Activated CD8-positive, alpha-beta memory T cell treated with anti-CD3 and anti-CD28 coated beads, Interleukin-2, amount 50 U/mL, for 24 hours (primary cell): ENCODE measurements around the gene BCL2L1.

Experiments used
- DNase-seq: peaks from one replicate; pipeline ENCODE4 v3.0.0-alpha.2; 2020; ENCODE audit errors: extremely low read depth

The BCL2L1 gene

GRCh38 chr20:31708736-31709534 lies 13.7 kb downstream of the BCL2L1 start:
- DNase-seq: no peak

GRCh38 chr20:31707994-31708735 lies 14.5 kb downstream of the BCL2L1 start:
- no peak for DNase-seq

GRCh38 chr20:31707258-31707615 lies 15.4 kb downstream of the BCL2L1 start:
- DNase-seq: no peak

- no peak for DNase-seq
Measured at GRCh38 chr20:31706607-31707257, 15.9 kb downstream of the BCL2L1 start.

DNA sequence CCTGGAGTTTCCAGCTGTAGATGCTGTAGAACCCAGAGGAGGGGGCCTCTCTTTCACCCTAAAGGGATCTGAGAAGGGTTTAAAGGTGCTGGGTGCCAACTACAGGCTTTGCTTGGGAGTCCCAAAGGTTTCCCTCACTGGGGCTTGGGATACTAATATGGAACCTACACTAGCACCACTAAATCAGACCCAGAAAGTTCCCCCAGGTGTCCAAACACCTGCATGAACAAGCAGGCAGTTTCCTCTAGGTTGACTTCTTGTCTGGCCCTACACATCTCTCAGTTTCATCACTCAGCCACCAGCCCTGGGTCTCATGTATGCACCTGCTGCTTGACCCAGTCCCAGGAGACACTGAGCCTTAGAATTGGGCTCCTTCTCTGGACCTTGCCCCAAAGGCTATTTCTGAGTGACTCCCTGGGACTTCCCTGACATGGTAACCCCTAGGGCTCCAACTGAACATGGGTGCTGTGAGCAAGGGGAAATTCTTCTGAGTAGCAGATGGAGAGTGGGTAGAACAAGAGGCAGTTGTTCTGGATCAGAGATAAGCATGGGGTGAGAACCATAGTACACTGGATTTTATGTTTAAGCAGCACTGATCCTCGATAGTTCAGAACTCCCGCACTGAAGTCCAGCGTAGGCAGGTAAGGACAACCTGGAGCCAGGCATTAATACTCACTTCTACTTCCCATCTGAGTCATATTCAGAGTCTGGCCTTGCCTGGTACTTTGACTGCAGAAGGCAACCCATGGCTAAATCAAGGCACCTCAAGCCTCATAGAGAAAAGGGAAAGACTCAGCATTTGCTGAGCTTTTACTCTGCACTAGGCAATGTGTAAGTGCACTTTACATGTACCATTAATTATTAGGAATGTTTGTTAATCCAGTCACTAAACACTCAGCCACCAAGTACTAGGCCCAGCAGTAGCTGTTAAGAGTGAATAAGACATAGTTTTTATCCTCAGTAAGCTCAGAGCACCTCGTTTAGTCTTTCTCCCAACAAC lies 16.8 kb downstream of the BCL2L1 start:
- DNase-seq: no peak

GRCh38 chr20:31705191-31705590 lies 17.5 kb downstream of the BCL2L1 start:
- DNase-seq: no peak

- DNase-seq: no peak
Measured at GRCh38 chr20:31704225-31705119, 18.2 kb downstream of the BCL2L1 start.

DNA sequence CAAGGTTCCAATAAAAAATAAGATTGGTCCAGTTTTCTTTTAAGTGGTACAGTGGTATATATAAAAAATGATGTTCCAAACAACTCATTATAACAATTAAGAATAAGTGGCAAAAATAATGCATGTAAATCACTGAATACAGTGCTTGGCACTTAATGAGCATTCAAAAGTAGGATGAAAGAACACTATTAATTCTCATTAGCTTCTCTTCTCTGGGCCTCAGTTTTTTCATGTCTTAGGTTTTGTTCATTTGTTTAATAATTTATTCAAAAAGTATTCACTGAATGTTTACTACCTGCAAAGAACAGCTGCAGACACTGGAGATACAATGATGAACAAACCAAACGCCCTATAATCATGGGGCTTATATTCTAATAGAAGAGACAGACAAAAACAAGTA lies 21.1 kb downstream of the BCL2L1 start:
- DNase-seq: no peak

DNA sequence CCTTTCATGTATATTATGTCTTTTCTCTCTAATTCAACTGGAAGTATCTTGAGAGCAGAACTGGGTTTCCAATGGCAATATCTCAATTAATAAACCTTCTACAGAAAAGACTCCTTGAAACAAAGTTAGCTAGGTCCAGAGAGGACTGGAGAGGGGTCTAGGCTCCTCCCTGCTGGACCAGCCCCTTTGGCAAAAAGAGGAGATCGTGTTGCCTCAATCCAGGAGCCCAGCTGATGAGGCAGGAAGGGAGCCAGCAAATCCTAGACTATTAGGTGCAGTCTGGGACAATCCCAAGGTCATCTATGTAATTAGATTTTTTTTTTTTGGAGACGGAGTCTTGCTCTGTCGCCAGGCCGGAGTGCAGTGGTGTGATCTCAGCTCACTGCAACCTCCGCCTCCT lies 21.9 kb downstream of the BCL2L1 start:
- no peak for DNase-seq

DNA sequence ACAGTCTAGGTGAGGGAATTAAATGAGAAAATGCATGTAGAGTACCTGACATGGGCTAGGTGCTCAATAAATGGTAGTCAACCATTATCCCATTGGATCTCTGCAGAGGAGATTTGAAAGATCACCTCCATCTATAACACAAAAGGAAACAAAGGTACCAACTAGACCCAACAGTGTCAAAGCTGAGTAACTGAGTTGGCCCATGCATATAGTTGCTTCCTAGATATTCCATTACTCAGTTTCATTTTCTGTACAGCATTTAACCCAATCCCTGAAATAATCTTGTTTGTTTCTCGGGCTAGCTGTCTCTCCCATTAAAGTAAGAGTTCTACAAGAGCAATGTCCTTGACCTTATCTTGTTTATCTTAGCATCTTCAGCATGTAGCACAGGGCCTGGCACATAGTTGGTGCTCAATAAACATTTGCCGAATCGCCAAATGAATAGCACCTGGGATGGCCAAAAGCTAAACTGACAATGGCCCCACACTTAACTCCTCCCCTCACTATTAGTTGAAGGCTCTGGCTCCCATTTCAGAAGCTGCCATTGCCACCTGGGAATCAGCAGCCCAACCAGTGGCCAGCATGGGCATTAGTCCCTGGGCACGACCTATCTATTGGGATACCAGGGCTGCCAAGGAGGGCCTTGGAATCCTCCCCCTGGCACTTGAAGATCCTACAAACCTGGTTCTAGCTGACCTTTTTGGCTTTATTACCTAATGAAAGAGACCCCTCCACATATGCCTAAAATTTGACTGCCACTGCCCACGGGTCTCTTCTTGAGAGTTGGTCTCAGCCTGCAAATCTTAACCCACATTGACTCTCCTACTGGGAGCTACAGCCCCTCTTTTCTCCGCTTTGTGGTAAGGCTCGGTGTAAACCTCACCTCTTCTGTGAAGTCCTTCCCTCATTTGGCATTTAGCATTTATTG lies 22.6 kb downstream of the BCL2L1 start:
- DNase-seq: no peak

DNA sequence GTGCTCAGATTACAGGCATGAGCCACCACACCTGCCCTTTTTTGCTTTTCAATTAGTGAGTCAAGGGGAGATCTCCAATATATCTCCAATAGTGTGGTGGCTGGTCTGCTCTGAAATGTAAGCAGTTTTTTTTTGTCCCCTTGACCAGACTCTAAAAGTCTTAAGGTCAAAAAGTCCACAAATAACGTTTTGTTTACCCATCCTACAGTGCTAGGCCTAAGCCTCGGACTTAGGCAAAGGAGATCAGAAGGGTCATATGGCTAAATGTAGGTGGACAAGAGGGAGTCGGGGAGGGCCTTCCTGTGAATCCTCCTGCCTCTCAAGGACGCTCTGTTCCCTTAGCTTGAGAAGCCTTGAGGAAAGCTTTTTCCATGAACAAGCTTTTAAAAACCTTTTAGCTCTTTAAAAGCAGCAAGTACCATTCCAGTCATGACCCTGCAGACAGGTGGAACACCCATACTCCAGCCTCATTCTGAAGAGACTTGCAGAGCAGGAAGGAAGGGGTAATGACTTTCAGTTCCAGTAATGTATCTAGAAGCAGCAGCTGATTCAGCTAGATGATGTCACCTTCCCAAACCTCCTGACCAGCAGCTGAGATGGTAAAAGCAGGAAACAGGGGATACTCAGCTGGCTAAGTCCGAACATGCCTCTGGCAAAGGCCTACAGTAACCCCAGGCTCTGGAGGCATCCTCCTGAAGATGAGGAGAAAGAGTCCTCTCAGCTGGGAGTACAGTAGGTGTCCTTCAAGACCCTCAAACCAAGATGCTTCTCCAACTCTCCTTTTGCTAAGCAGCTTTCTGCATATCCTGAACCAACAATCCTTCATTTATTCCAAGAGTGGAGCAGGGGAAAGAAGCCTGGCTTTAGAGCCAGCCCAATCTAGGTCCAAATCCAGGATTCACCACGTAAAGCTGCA lies 23.6 kb downstream of the BCL2L1 start:
- DNase-seq: no peak

DNA sequence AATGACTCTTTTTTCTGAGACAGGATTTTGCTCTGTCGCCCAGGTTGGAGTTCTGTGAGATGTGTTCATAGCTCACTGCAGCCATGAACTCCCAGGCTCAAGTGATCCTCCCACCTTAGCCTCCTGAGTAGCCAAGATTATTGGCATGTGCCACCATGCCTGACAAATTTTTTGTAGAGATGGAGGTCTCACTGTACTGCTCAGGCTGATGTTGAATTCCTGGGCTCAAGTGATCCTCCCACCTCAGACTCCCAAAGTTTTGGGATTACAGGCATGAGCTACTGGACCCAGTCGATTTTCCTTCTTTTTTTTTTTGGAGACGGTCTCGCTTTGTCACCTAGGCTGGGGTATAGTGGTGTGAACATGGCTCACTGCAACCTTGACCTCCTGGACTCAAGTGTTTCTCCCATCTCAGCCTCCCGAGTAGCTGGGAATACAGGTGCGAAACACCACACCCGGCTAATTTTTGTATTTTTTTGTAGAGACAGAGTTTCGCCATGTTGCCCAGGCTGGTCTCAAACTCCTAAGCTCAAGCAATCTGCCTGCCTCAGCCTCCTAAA lies 24.3 kb downstream of the BCL2L1 start:
- no peak for DNase-seq

DNA sequence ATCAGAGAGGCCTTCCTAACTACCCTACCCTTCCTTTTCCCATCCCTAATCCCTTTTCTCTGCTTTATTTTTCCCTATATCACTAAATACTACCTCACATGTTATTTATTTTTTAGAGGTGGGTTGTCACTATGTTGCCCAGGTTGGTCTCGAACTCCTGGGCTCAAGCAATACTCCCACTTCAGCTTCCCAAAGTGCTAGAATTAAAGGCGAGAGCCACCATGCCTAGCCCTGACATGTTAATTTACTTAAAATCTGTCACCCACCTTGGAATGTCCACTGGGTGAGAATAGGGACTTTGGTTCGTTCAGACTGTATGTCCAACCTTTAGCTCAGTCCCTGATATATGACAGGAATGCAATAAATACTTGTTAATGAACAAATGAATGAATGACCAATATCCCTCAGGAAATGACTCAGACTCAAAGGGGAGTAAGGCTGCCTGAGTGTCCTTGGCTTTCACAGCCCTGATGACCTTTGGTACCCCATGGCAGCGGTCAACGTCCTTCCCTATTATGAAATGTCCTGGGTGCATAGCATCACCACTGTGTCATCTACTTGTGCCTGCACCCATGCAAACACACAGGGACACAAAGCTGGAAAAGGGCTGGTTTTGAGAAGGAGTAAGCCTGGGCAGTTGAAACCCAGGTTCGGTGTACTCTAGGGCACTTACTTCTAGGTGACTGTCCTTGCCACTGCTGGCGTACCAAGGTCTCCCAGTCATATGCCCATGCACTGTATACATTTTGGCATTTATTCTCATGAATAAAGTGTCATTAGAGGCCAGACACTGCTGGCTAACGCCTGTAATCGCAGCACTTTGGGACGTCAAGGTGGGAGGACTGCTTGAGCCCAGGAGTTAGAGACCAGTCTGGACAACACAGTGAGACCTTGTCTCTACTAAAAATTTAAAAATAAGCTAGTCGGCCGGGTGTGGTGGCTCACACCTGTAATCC lies 26.5 kb downstream of the BCL2L1 start:
- DNase-seq: no peak

DNA sequence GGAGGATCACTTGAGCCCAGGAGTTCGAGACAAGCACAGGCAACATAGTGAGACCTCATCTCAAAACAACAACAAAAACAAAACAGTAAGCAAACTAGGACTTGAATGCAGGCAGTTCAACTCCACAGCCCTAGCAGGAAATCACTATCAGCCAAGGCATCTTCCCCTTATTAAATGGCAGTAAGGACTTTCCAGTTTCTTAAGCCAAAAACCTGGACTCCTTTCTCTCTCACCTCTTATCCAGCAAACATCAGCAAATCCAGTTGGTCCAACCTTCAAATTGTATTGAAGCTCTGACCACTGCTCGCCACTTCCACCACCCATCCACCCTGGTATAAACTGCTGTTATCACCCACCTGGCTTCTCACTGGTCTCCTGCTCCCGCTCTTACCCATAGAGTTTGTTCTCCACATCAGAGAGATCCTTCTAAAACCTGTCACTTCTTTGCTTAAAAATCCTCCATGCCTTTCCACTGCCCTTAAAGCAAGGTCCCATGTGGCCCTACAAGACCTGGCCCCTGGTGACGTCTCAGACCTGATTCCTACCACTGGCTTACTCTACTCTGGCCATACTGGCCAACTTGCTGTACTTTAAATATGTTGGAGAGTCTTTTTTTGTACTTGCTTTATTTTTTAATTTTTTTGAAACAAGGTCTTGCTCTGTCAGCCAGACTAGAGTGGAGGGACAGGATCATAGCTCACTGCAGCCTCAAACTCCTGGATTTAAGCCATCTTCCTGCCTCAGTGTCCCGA lies 27.6 kb downstream of the BCL2L1 start:
- DNase-seq: no peak

DNA sequence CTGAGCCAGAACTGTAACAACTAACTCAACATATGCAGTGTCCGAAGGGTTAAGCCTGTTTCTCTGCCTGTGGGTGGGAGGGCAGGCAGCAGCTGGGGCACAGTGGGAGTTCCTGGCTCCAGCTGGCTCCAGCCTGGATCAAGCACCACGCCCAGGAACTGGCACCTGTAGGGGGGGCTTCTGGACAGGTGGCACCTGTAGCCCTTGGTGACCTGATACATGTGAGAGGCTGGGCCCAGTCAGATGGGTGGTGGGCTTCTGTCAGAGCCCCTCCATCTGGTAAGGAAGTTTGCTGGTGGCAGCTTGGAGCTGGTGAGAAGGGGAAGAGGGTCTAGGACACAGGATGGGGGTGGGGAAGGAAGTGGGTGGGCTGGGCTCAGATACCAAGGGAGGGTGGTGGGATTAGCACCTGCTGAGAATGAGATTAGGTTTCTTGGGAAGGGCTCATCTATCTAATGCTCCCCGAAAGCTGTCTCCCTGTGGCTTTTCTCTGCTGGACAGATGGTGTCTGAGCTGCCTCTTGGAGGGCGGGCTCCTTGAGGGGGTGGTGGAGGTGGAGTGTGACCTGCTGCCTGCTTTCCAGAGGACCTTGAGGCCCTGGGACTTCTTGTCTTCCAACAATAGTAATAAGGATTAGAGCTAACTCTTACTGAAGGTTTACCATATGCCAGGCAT lies 28.5 kb downstream of the BCL2L1 start:
- DNase-seq: no peak

DNA sequence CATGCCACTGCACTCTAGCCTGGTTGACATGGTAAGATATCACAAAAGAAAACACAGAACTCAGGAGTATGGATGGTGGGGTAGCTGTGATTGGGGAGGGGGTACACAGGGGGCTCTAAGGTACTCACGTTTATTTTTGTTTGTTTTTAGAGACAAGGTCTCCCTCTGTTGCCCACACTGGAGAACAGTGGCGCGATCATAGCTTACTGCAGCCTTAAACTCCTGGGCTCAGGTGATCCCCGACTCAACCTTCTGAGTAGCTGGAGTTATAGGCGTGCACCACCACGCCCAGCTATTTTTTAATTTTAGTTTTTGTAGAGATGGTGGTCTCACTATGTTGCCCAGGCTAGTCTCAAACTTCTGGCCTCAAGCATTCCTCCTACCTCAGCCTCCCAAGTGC lies 29.3 kb downstream of the BCL2L1 start:
- DNase-seq: no peak
